Endometrium (tissue), 2 donors: ENCODE results near the gene METTL3.
"Not testable (repeated sequence)": the region's sequence is repeated elsewhere in the genome, so short reads cannot be mapped to it uniquely, and the experiment has no call there.

Experiments
- FAIRE-seq: peaks from 2 replicates; lab custom pipeline; 2012; peaks lifted over from hg19 to GRCh38; lab: Jason Lieb, UNC
- donor health status: control.
- donor health status: control.

The METTL3 gene

GRCh38 chr14:21510735-21511657, at the start of gene METTL3:
Gene METTL3 (minus strand): TSS chr14:21511340. CDS start chr14:21511223, 117 bp downstream.
- peak; percentile 98 for FAIRE-seq

GRCh38 chr14:21558703-21559170, 47.6 kb upstream of the METTL3 start:
- no peak for FAIRE-seq

- FAIRE-seq, result peak; percentile 85
Observed at GRCh38 chr14:21557084-21557901, 46.2 kb upstream of the METTL3 start.

- no peak for FAIRE-seq
Observed at GRCh38 chr14:21556378-21557083, 45.4 kb upstream of the METTL3 start.

GRCh38 chr14:21553266-21553665, 42.1 kb upstream of the METTL3 start:
- FAIRE-seq, result no peak

- not testable (repeated sequence) for FAIRE-seq
Observed at GRCh38 chr14:21544588-21544987, 33.4 kb upstream of the METTL3 start.

GRCh38 chr14:21543963-21544362, 32.8 kb upstream of the METTL3 start:
- FAIRE-seq, result no peak

- FAIRE-seq, result no peak
Observed at GRCh38 chr14:21543521-21543960, 32.4 kb upstream of the METTL3 start.

- no peak for FAIRE-seq
Observed at GRCh38 chr14:21541413-21542074, 30.4 kb upstream of the METTL3 start.

GRCh38 chr14:21539189-21539940, 28.2 kb upstream of the METTL3 start:
- FAIRE-seq, result no peak

GRCh38 chr14:21537090-21537424, 25.9 kb upstream of the METTL3 start:
- no peak for FAIRE-seq

- FAIRE-seq, result no peak
Observed at GRCh38 chr14:21536418-21537089, 25.4 kb upstream of the METTL3 start.

GRCh38 chr14:21535545-21536417, 24.6 kb upstream of the METTL3 start:
- FAIRE-seq, result no peak

GRCh38 chr14:21534576-21534975, 23.4 kb upstream of the METTL3 start:
- FAIRE-seq, result no peak

- no peak for FAIRE-seq
Observed at GRCh38 chr14:21533294-21533693, 22.2 kb upstream of the METTL3 start.

- no peak for FAIRE-seq
Observed at GRCh38 chr14:21529515-21529914, 18.4 kb upstream of the METTL3 start.

GRCh38 chr14:21528381-21529348, 17.5 kb upstream of the METTL3 start:
- FAIRE-seq, result no peak

- no peak for FAIRE-seq
Observed at GRCh38 chr14:21527318-21527679, 16.2 kb upstream of the METTL3 start.
